OCI-LY3 (cell line): ENCODE measurements around the gene AEN.

ENCODE experiments used
- EZH2phosphoT487 ChIP-seq: fragments of 200-600 bp; shearing (Covaris generic); IDR thresholded peaks from 2 replicates; pipeline ENCODE4 v1.6.1; 2018; ENCODE audit warnings: antibody characterized with exemption, mixed run types, low read depth
- TF ChIP-seq, protein P1 (sequence below): fragments of 200-600, 300-600 bp; sonication (generic); IDR thresholded peaks from 2 replicates; pipeline ENCODE4 v1.5.1; 2014; ENCODE audit warnings: antibody characterized with exemption, low read length, low read depth

DNA sequence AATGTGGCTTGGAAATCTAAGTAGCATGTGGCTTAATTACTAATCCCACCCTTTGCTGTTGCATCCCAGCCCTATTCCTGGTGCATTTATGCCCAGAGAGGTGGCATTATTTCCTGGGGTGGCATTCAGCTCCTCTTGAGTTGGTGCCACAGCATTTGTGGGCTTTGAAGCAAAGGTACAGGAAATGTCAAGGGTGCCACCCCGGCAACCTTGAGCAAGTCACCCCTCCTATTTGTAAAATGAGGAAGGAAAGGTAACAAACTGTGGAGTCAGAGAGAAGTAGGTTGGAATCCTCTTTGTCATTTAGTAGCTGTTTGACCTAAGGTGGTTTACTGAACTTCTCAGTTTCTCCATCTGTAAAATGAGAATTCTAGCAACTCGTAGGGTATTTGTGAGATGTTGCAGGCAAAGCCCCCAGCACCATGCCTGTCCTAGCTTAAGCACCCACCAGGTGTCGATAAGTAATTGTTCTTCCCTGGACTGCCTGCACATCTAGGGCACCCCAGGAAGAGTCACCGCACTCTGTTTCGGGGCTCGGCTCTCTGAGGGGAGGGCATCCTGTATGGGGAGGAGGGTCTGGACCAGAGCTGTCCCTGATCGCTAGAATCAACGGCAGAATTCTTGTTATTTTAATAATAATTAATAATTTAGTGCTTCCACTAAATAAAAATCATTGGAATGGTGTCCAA lies 34.8 kb downstream of the AEN start:
- TF ChIP-seq, protein P1, sequence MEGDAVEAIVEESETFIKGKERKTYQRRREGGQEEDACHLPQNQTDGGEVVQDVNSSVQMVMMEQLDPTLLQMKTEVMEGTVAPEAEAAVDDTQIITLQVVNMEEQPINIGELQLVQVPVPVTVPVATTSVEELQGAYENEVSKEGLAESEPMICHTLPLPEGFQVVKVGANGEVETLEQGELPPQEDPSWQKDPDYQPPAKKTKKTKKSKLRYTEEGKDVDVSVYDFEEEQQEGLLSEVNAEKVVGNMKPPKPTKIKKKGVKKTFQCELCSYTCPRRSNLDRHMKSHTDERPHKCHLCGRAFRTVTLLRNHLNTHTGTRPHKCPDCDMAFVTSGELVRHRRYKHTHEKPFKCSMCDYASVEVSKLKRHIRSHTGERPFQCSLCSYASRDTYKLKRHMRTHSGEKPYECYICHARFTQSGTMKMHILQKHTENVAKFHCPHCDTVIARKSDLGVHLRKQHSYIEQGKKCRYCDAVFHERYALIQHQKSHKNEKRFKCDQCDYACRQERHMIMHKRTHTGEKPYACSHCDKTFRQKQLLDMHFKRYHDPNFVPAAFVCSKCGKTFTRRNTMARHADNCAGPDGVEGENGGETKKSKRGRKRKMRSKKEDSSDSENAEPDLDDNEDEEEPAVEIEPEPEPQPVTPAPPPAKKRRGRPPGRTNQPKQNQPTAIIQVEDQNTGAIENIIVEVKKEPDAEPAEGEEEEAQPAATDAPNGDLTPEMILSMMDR: no peak
- no peak for TF ChIP-seq EZH2phosphoT487
